Measurements from ENCODE around the gene SOWAHA.

SOWAHA gene

GRCh38 chr5:132830436-132831094 is 17.5 kb downstream of the SOWAHA start, which contains the start of gene SHROOM1:
Gene SHROOM1 (minus strand): TSS chr5:132830647. CDS start chr5:132826140, 4,507 bp downstream.
- peak within 1 kb of the TSS; percentile 53 to 69 for H3K4me3 ChIP-seq (replicated peaks in 1 of 2; ENCODE audit: low read depth in 2 of 2, low read length in 2 of 2)
- TF ChIP-seq CTCF (IDR thresholded peaks at IDR 0.05; ENCODE audit: low read depth, low read length) = no peak
- DNase-seq (ENCODE audit: low read depth in 2 of 2) = peak; percentile 55 to 57

- peak overlapping the region; percentile 53 to 69 for H3K4me3 ChIP-seq (replicated peaks in 1 of 2; ENCODE audit: low read depth in 2 of 2, low read length in 2 of 2)
- TF ChIP-seq CTCF (IDR thresholded peaks at IDR 0.05; ENCODE audit: low read depth, low read length) = no peak
These were observed 18.2 kb downstream of the SOWAHA start for GRCh38 chr5:132831095-132831860.

GRCh38 chr5:132832612-132833011 is 19.5 kb downstream of the SOWAHA start:
- no peak for TF ChIP-seq CTCF (IDR thresholded peaks at IDR 0.05; ENCODE audit: low read depth, low read length)
- no peak overlapping the region for H3K4me3 ChIP-seq (replicated peaks in 1 of 2; ENCODE audit: low read depth in 2 of 2, low read length in 2 of 2)
- DNase-seq (ENCODE audit: low read depth in 2 of 2) = no peak

More at GRCh38 chr5:132831095-132831860, 18.2 kb downstream of the SOWAHA start:
- DNase-seq (ENCODE audit: low read depth in 2 of 2) = no peak

GRCh38 chr5:132834057-132834456 is 21.0 kb downstream of the SOWAHA start:
- no peak for DNase-seq (ENCODE audit: low read depth in 2 of 2)
- no peak overlapping the region for H3K4me3 ChIP-seq (replicated peaks in 1 of 2; ENCODE audit: low read depth in 2 of 2, low read length in 2 of 2)
- no peak for TF ChIP-seq CTCF (IDR thresholded peaks at IDR 0.05; ENCODE audit: low read depth, low read length)

- TF ChIP-seq CTCF (IDR thresholded peaks at IDR 0.05; ENCODE audit: low read depth, low read length) = no peak
These were observed 23.8 kb downstream of the SOWAHA start for GRCh38 chr5:132836852-132837251.

GRCh38 chr5:132837868-132838267 is 24.8 kb downstream of the SOWAHA start:
- no peak for DNase-seq (ENCODE audit: low read depth in 2 of 2)
- TF ChIP-seq CTCF (IDR thresholded peaks at IDR 0.05; ENCODE audit: low read depth, low read length) = no peak
- H3K4me3 ChIP-seq (replicated peaks in 1 of 2; ENCODE audit: low read depth in 2 of 2, low read length in 2 of 2) = no peak overlapping the region

More at GRCh38 chr5:132836852-132837251, 23.8 kb downstream of the SOWAHA start:
- H3K4me3 ChIP-seq (replicated peaks in 1 of 2; ENCODE audit: low read depth in 2 of 2, low read length in 2 of 2) = no peak overlapping the region
- no peak for DNase-seq (ENCODE audit: low read depth in 2 of 2)
